ENCODE measurements around the gene LIG3. TPM values are rescaled to one million over a fixed set of nuclear protein-coding genes. Genes with fewer than 3 reads are reported as not detected.

Gene LIG3
- total and polyA plus RNA-seq, 2 of the 4 experiments (the other 2 are of a cell fraction) = 36.4 to 41.9 TPM

DNA sequence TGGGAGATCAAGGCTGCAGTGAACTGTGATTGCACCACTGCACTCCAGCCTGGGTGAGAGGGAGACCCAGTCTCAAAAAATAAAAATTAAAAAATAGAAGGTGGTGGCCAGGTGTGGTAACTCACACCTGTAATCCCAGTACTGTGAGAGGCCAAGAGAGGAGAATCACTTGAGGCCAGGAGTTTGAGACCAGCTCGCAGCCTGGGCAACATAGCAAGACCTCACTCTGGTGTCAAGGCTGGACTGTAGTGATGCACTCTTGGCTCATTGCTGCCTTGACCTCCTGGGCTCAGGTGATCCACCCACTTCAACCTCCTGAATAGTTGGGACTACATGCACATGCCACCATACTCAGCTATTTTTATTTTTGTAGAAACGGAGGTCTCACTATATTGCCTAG is 69.9 kb downstream of the LIG3 start:
- no peak for DNase-seq
- dilution Hi-C loops (cut with HindIII; ENCODE audit: low sequenced_read_pairs, unreplicated experiment) (no loop called here), in situ Hi-C loops (cut with MboI; ENCODE audit: low sequenced_read_pairs) (no loop called here), intact Hi-C loops (cut with micrococcal nuclease) (no loop called here)
- no peak overlapping the region for H2AK5ac ChIP-seq (ENCODE audit: low read depth, low read length)
- H3K4me3 ChIP-seq (ENCODE audit: insufficient read depth, low read depth, low read length) = no peak overlapping the region
- no peak overlapping the region for H3K9ac ChIP-seq (ENCODE audit: low read depth, low read length)
- no peaks in the 10 kb centered on the region for H3K9me3 ChIP-seq (ENCODE audit: control insufficient read depth, insufficient read depth, low read length)
- H3K27ac ChIP-seq (ENCODE audit: insufficient read depth, low read length) = no peak overlapping the region
- ChIA-PET POLR2A (ENCODE audit: unreplicated experiment) (no interaction called here), CTCF (no interaction called here)
- H4K8ac ChIP-seq (ENCODE audit: low read depth in 2 of 2, low read length in 2 of 2) = no peak overlapping the region
- peaks cover 19% of the 10 kb centered on the region; the same call in 1 of the 2 replicates for H4K20me1 ChIP-seq (ENCODE audit: insufficient read depth, low read length)
- H2BK20ac ChIP-seq (ENCODE audit: low read depth, low read length) = no peak overlapping the region
- H4K91ac ChIP-seq (ENCODE audit: insufficient read depth, low read depth, low read length) = no peak overlapping the region
- no peak for ATAC-seq (ENCODE audit: low read depth)
- WGBS, 2 experiments (ENCODE audit: extremely low coverage in 2 of 2, insufficient read length in 1 of 2) = no CpG with 5 or more reads among the region's 2 CpGs
- H2BK120ac ChIP-seq (ENCODE audit: low read depth, low read length) = no peak overlapping the region
- no TSS peak for BruUV-seq (replicated peaks)
- H2BK5ac ChIP-seq (ENCODE audit: low read depth, low read length, poor library complexity, severe bottlenecking) = no peak overlapping the region
- H2AFZ ChIP-seq (replicated peaks; ENCODE audit: low read length, poor library complexity) = no peak overlapping the region
- H3K4me2 ChIP-seq (ENCODE audit: low read depth, low read length) = no peak overlapping the region
- no peak overlapping the region for H3K14ac ChIP-seq (replicated peaks; ENCODE audit: low read depth, low read length)
- H3K9me1 ChIP-seq (ENCODE audit: insufficient read depth, low read length) = peaks cover 3% of the 10 kb centered on the region; the same call in 1 of the 2 replicates
- H2BK15ac ChIP-seq (ENCODE audit: low read depth, low read length) = no peak overlapping the region
- no peaks in the 10 kb centered on the region for H3K27me3 ChIP-seq (ENCODE audit: control insufficient read depth, insufficient read depth, low read length)
- H2AK9ac ChIP-seq (replicated peaks; ENCODE audit: low read depth, low read length, poor library complexity) = no peak overlapping the region
- H4K5ac ChIP-seq (ENCODE audit: low read depth, low read length) = no peak overlapping the region
- H3K23ac ChIP-seq (ENCODE audit: low read depth, low read length) = no peak overlapping the region
- no peak overlapping the region for H3K56ac ChIP-seq (ENCODE audit: extremely low read depth, insufficient read depth, low read length)
- H3K4me1 ChIP-seq (ENCODE audit: control insufficient read depth, insufficient read depth, low read length) = peaks cover 6% of the 10 kb centered on the region; the same call in 1 of the 2 replicates
- H3K79me1 ChIP-seq (ENCODE audit: low read depth in 1 of 2, low read length in 2 of 2) = peaks cover 17 to 55% of the 10 kb centered on the region in 2 experiments
- no peak overlapping the region for H3K4ac ChIP-seq (ENCODE audit: low read depth, low read length)
- H3K18ac ChIP-seq (ENCODE audit: low read depth, low read length) = no peak overlapping the region
- H3K36me3 ChIP-seq (ENCODE audit: control insufficient read depth, insufficient read depth, low read length) = no peaks in the 10 kb centered on the region
- TF ChIP-seq MAFK (IDR thresholded peaks at IDR 0.05; ENCODE audit: low read depth, low read length) = no peak
- no peak for TF ChIP-seq MXI1 (IDR thresholded peaks at IDR 0.05; ENCODE audit: borderline replicate concordance, low read depth, low read length)
- TF ChIP-seq, protein P1, sequence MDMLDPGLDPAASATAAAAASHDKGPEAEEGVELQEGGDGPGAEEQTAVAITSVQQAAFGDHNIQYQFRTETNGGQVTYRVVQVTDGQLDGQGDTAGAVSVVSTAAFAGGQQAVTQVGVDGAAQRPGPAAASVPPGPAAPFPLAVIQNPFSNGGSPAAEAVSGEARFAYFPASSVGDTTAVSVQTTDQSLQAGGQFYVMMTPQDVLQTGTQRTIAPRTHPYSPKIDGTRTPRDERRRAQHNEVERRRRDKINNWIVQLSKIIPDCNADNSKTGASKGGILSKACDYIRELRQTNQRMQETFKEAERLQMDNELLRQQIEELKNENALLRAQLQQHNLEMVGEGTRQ (IDR thresholded peaks at IDR 0.05; ENCODE audit: low read depth, low read length) = no peak
